GM21526 (cell line): Measurements from ENCODE around the gene CHRNB1.
A peak's percentile ranks its signal among the peaks of the same experiment; 100 is the strongest.

Experiments used
- ATAC-seq: cut with Tn5 transposase; IDR thresholded peaks from one replicate; pipeline ENCODE4 v1.9.1; 2021; ENCODE audit warnings: moderate library complexity; ENCODE audit not compliant: unreplicated experiment, low FRiP score

The CHRNB1 gene

GRCh38 chr17:7444682-7445618, at the start of gene CHRNB1:
Gene CHRNB1, plus strand, starts transcription at chr17:7445061. Its CDS starts 67 bp downstream, at chr17:7445128.
- ATAC-seq: no peak

GRCh38 chr17:7396147-7396546, 48.7 kb upstream of the CHRNB1 start:
- no peak for ATAC-seq

- no peak for ATAC-seq
Observed at GRCh38 chr17:7398612-7399011, 46.2 kb upstream of the CHRNB1 start.

GRCh38 chr17:7403043-7403726, 41.7 kb upstream of the CHRNB1 start:
- ATAC-seq: no peak

GRCh38 chr17:7403727-7403976, 41.2 kb upstream of the CHRNB1 start:
- ATAC-seq: peak; percentile 17

GRCh38 chr17:7403977-7404736, 40.7 kb upstream of the CHRNB1 start, which contains the start of gene TMEM256:
Gene TMEM256, minus strand, starts transcription at chr17:7404097. Its CDS starts 13 bp downstream, at chr17:7404084.
- ATAC-seq: peak; percentile 85

- ATAC-seq: peak; percentile 18
Observed at GRCh38 chr17:7404737-7405349, 40.0 kb upstream of the CHRNB1 start.

GRCh38 chr17:7405350-7406234, 39.3 kb upstream of the CHRNB1 start:
- no peak for ATAC-seq

GRCh38 chr17:7406235-7406825, 38.5 kb upstream of the CHRNB1 start:
- no peak for ATAC-seq

GRCh38 chr17:7407082-7407481, 37.8 kb upstream of the CHRNB1 start:
- ATAC-seq: no peak

- ATAC-seq: no peak
Observed at GRCh38 chr17:7407485-7408251, 37.2 kb upstream of the CHRNB1 start, which contains the start of gene NLGN2. Gene NLGN2, plus strand, starts transcription at chr17:7407845. Its CDS starts 411 bp downstream, at chr17:7408256.

- ATAC-seq: no peak
Observed at GRCh38 chr17:7408252-7408727, 36.6 kb upstream of the CHRNB1 start.

GRCh38 chr17:7408863-7409262, 36.0 kb upstream of the CHRNB1 start:
- ATAC-seq: no peak

- no peak for ATAC-seq
Observed at GRCh38 chr17:7409716-7410115, 35.1 kb upstream of the CHRNB1 start.

- no peak for ATAC-seq
Observed at GRCh38 chr17:7410634-7411426, 34.0 kb upstream of the CHRNB1 start.

GRCh38 chr17:7411427-7411750, 33.5 kb upstream of the CHRNB1 start:
- no peak for ATAC-seq

GRCh38 chr17:7413346-7413985, 31.4 kb upstream of the CHRNB1 start:
- ATAC-seq: no peak
